Measurements from ENCODE around the gene CAPN6. TPM values are rescaled to one million over a fixed set of nuclear protein-coding genes. Genes with fewer than 3 reads are reported as not detected.

CAPN6 gene, protein sequence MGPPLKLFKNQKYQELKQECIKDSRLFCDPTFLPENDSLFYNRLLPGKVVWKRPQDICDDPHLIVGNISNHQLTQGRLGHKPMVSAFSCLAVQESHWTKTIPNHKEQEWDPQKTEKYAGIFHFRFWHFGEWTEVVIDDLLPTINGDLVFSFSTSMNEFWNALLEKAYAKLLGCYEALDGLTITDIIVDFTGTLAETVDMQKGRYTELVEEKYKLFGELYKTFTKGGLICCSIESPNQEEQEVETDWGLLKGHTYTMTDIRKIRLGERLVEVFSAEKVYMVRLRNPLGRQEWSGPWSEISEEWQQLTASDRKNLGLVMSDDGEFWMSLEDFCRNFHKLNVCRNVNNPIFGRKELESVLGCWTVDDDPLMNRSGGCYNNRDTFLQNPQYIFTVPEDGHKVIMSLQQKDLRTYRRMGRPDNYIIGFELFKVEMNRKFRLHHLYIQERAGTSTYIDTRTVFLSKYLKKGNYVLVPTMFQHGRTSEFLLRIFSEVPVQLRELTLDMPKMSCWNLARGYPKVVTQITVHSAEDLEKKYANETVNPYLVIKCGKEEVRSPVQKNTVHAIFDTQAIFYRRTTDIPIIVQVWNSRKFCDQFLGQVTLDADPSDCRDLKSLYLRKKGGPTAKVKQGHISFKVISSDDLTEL
- total RNA-seq (2022) (5.2 and 5.7 TPM in 2 replicates), Bru-seq, nascent RNA (percentile 34 among the genes with signal in this experiment), BruChase-seq, experiment 1, labeled RNA remaining after a 2-hour chase (percentile 35 among the genes with signal in this experiment), BruChase-seq, experiment 2, labeled RNA remaining after a 6-hour chase (percentile 53 among the genes with signal in this experiment)
- long read RNA-seq, partial matches to known transcripts, result 1 of 5 reads
- long read RNA-seq, other reads (novel, unspliced or antisense), result 1 of 5 reads

DNA sequence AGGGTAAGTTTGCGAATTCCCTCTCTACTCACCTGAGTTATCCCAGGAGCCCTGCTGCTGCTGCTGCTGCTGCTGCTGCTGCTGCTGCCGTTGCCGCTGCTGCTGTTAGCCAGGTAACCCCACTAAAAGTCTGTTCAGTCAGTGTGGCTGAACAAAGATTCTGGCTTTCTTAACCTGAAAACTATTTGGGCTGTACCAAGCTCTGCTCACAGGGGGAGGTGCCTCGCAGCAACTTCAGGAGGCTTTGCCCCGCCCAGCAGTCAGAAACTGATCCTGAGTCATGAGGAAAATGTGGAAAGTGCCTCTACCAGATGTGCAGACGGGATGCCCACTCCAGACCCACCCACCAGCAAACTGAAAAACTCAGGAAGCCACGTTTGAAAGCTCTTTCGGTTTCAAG is at the start of gene CAPN6:
Gene CAPN6 (minus strand): TSS at position 145 of the 400 bp plus-strand sequence. CDS start 6,547 bp downstream, outside the sequence.
- intact Hi-C loops (cut with micrococcal nuclease; ENCODE audit: unreplicated experiment), result no loop called here
- CTCF ChIA-PET, result no interaction called here
- H3K27me3 Mint-ChIP-seq (ENCODE audit: insufficient read depth, unreplicated experiment), result peaks cover 11% of the 10 kb centered on the region
- Histone ChIP-seq H3K36me3 (ENCODE audit: control insufficient read depth, insufficient read depth, low read length) (no peaks in the 10 kb centered on the region), H3K4me1 (no peaks in the 10 kb centered on the region), H3K4me3 (ENCODE audit: low read depth, low read length) (no peak within 1 kb of the TSS), H3K9me3 (no peaks in the 10 kb centered on the region), H3K27me3 (replicated peaks; ENCODE audit: control insufficient read depth, insufficient read depth, low read length) (no peaks in the 10 kb centered on the region)
- POLR2A ChIA-PET, result no interaction called here
- no peaks in the 10 kb centered on the region for H3K36me3 Mint-ChIP-seq (ENCODE audit: insufficient read depth, unreplicated experiment)
- no TSS peak for BruUV-seq (replicated peaks)
- no peak for TF ChIP-seq CTCF (IDR thresholded peaks at IDR 0.05; ENCODE audit: insufficient read depth in 1 of 2, low read depth in 1 of 2, low read length in 1 of 2, severe bottlenecking in 1 of 2, unreplicated experiment in 1 of 2)
- peak within 1 kb of the TSS; percentile 62 for H3K4me3 Mint-ChIP-seq (ENCODE audit: unreplicated experiment)
- no peak within 1 kb of the TSS for H3K27ac Mint-ChIP-seq (ENCODE audit: unreplicated experiment)
- no peaks in the 10 kb centered on the region for H3K4me1 Mint-ChIP-seq (ENCODE audit: low read depth, unreplicated experiment)
- H3K9me3 Mint-ChIP-seq (ENCODE audit: unreplicated experiment), result no peaks in the 10 kb centered on the region
- DNase-seq, result peak; percentile 16 to 32

GRCh38 chrX:111319451-111319850 is 49.2 kb upstream of the CAPN6 start:
- Histone ChIP-seq H3K36me3 (ENCODE audit: control insufficient read depth, insufficient read depth, low read length) (no peaks in the 10 kb centered on the region), H3K27me3 (replicated peaks; ENCODE audit: control insufficient read depth, insufficient read depth, low read length) (no peaks in the 10 kb centered on the region), H3K4me1 (no peaks in the 10 kb centered on the region), H3K9me3 (no peaks in the 10 kb centered on the region), H3K4me3 (ENCODE audit: low read depth, low read length) (no peak overlapping the region)
- no TSS peak for BruUV-seq (replicated peaks)
- DNase-seq, result no peak
- Mint-ChIP-seq H3K36me3 (ENCODE audit: insufficient read depth, unreplicated experiment) (no peaks in the 10 kb centered on the region), H3K4me1 (ENCODE audit: low read depth, unreplicated experiment) (no peaks in the 10 kb centered on the region), H3K4me3 (ENCODE audit: unreplicated experiment) (no peak overlapping the region), H3K27me3 (ENCODE audit: insufficient read depth, unreplicated experiment) (no peaks in the 10 kb centered on the region), H3K27ac (ENCODE audit: unreplicated experiment) (no peak overlapping the region), H3K9me3 (ENCODE audit: unreplicated experiment) (no peaks in the 10 kb centered on the region)
- POLR2A ChIA-PET, result no interaction called here
- no peak for TF ChIP-seq CTCF (IDR thresholded peaks at IDR 0.05; ENCODE audit: insufficient read depth in 1 of 2, low read depth in 1 of 2, low read length in 1 of 2, severe bottlenecking in 1 of 2, unreplicated experiment in 1 of 2)
- intact Hi-C loops (cut with micrococcal nuclease; ENCODE audit: unreplicated experiment), result no loop called here
- CTCF ChIA-PET, result no interaction called here

DNA sequence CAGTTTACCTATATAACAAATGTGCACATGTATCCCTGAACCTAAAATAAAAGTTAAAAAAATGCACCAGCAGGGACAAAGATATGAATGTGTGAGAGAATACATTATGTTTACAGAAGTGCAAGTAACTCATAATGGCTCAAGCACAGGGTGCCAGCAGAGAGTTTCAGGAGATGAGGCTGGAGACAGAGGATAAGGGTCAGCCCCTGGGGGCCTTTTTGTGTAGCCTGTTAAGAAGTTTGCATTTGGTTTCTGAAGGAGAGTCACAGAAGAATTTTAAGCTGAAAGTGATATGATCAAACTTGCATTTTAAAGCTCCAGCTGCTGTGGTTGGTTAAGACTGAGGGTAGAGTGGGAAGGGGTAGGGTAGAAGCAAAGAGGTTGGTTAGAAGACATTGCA is 48.6 kb upstream of the CAPN6 start:
- BruUV-seq (replicated peaks), result no TSS peak
- no peaks in the 10 kb centered on the region for H3K27me3 Mint-ChIP-seq (ENCODE audit: insufficient read depth, unreplicated experiment)

More for the DNA sequence above, 48.6 kb upstream of the CAPN6 start:
- no peaks in the 10 kb centered on the region for H3K9me3 ChIP-seq
- no peak overlapping the region for H3K4me3 ChIP-seq (ENCODE audit: low read depth, low read length)
- Mint-ChIP-seq H3K9me3 (ENCODE audit: unreplicated experiment) (no peaks in the 10 kb centered on the region), H3K36me3 (ENCODE audit: insufficient read depth, unreplicated experiment) (no peaks in the 10 kb centered on the region), H3K27ac (ENCODE audit: unreplicated experiment) (no peak overlapping the region), H3K4me1 (ENCODE audit: low read depth, unreplicated experiment) (no peaks in the 10 kb centered on the region), H3K4me3 (ENCODE audit: unreplicated experiment) (no peak overlapping the region)
- intact Hi-C loops (cut with micrococcal nuclease; ENCODE audit: unreplicated experiment), result no loop called here
- no peaks in the 10 kb centered on the region for H3K36me3 ChIP-seq (ENCODE audit: control insufficient read depth, insufficient read depth, low read length)
- TF ChIP-seq CTCF (IDR thresholded peaks at IDR 0.05; ENCODE audit: insufficient read depth in 1 of 2, low read depth in 1 of 2, low read length in 1 of 2, severe bottlenecking in 1 of 2, unreplicated experiment in 1 of 2), result no peak
- POLR2A ChIA-PET, result no interaction called here
- H3K27me3 ChIP-seq (replicated peaks; ENCODE audit: control insufficient read depth, insufficient read depth, low read length), result no peaks in the 10 kb centered on the region
- CTCF ChIA-PET, result no interaction called here
- no peaks in the 10 kb centered on the region for H3K4me1 ChIP-seq
- no peak for DNase-seq
